GM21447 (cell line): ENCODE results near the gene TM7SF2.
"Not testable (repeated sequence)": the region's sequence is repeated elsewhere in the genome, so short reads cannot be mapped to it uniquely, and the experiment has no call there.

ENCODE experiments used
- ATAC-seq: cut with Tn5 transposase; IDR thresholded peaks from one replicate; pipeline ENCODE4 v1.9.1; 2021; ENCODE audit not compliant: unreplicated experiment

Gene TM7SF2

DNA sequence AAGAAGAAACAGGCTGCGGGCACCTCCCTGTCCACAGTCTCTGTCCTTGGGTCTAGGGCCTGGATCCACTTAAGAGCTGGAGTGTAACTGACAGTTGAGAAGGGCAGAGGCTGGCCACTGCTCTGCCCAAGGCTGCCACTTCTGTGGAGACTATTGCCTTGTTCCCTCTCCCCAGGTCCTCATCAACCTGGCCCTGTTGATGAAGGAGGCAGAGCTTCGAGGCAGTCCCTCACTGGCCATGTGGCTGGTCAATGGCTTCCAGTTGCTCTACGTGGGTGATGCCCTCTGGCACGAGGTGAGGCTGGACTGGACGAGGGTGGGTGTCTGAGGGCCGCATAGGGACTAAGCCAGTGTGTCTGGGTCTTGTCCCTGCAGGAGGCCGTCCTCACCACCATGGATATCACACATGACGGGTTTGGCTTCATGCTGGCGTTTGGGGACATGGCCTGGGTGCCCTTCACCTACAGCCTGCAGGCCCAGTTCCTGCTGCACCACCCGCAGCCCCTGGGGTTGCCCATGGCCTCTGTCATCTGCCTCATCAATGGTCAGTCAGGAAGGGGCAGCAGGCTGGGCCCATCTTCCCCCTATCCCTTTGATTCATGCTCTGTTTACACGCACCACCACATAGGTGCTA lies 3.0 kb downstream of the TM7SF2 start:
- no peak for ATAC-seq

DNA sequence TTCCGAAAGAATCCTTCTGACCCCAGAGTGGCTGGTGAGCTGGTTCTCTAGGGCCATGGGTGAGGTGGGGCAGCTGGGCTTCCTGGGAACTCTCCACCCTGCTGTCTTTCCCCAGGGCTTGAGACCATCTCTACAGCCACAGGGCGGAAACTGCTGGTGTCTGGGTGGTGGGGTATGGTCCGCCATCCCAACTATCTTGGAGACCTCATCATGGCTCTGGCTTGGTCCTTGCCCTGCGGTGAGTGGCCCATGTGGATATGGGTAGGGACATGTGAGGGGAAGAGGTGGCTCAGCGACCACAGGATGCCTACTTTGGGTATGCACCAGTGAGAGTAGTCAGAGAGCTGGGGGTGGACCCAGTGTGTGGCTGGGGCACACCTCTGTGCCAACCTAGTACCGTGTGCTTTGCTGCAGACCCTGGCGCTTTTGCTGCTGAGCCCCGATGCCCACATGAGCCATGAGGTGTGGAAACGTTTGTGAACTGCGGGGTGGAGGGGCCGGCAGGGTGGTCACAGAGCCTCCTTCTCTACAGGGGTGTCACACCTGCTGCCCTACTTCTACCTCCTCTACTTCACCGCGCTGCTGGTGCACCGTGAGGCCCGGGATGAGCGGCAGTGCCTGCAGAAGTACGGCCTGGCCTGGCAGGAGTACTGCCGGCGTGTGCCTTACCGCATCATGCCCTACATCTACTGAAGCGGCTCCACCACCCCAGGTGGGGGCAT lies 3.9 kb downstream of the TM7SF2 start:
- no peak for ATAC-seq

DNA sequence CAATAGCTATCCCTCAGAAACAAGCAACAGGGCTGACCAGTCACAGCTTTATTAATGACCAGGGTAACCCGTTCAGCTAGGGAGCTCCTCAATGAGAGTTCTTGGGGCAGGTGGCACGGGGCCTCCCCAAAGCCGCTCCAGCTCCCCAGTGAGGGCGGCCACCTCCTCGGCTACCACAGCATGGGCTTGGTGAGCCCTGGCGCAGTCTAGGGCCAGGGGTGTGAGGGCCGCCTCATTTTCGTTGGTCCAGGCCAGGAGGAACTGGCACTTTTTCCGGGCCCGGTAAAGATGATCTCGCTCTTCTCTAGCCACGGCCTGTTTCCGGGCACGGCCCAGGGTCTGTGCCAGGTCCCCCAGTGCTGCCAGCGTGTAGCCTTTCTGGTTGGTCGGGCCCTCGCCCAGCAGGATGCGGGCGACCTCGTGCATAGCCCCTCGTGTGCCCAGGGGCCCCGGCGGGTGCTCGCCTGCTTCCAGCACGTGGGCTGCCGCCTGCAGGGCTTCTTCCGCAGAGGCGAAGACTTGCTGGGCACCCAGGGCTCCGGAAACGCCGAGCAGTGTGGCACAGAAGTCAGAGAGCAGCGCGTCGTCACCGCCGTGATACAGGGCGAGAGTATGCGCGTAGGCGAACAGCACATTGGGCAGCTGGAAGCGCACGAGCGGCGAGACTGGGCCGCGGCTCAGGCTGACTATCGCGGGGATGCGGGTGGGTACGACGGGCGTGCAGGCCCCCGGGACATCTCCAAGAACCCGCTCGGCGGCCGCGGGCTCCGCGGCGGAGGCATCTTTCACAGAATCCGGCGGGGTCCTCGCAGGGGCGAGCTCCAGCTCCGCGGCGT lies 4.9 kb downstream of the TM7SF2 start:
- ATAC-seq = no peak

DNA sequence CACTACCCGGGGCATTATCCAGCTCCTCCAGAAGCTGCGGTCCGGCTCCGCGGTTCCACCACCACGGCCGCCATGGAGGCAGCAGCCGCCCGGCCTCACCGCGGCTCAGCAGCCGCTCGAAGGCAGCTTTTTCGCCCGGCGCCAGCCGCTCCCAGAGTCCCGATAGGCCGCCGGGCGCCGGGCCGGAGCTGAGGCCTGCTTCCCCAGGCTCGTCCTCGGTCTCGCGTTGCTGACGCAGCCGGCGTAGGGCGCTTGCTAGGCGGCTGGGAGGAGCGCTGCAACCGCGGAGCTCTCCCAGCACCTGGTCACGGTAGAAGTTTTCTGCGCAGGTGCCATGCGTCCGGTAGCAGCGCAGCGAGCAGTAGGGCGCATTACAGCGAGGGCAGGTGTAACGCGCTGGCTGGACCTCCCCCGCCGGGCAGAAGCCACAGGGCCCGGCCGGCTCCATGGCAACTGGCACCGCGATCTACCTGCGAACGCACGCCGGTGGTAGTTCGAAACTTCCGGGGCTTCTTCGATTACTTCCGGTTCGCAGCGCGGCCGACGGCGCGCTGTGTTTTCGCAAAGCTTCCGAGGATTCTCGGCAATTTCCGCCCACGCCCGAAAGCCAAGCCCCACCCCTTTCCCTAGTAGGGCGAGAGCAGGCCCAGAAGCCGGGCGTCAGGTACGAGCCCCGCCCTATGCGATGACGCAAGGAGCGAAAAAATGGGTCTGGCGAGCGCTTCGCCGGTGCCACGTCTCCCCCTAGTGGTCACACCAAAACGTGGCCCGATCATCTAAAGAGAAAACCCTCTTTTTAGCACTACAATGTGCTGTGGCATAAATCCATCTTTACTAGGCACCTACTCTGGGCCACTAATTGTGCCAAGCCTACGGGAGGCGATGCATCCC lies 5.8 kb downstream of the TM7SF2 start, which contains the start of gene ZNHIT2:
TSS of gene ZNHIT2 (minus strand) at position 496 of the 891 bp plus-strand sequence. CDS start at position 448, 48 bp downstream.
- ATAC-seq = peak; percentile 57

DNA sequence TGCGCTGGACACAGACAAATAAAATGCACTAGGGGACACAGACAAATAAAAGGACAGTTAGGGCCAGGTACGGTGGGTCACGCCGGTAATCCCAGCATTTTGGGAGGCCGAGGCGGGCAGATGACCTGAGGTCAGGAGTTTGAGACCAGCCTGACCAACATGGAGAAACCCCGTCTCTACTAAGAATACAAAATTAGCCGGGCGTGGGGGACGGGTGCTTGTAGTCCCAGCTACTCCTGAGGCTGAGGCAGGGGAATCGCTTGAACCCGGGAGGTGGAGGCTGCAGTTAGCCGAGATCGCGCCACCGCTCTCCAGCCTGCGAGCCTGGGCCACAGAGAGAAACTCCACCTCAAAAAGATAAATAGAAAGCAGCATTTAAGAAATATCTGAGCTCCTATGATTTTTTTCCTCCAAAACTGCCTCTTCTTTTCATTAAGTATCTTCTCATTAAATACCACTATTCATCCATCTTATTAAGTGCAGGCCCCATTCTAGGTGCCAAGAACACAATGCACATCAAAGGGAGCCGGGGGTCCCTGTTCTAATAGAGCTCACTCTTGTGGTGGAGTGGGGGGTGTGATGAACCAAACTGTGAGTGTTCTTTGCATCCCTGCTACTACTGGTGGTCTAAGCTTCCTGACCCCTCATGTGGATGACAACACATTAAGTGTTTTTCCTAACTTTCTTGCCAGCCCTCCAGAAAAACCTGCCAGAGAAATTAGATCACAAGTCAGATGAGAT lies 6.6 kb downstream of the TM7SF2 start:
- ATAC-seq = no peak

DNA sequence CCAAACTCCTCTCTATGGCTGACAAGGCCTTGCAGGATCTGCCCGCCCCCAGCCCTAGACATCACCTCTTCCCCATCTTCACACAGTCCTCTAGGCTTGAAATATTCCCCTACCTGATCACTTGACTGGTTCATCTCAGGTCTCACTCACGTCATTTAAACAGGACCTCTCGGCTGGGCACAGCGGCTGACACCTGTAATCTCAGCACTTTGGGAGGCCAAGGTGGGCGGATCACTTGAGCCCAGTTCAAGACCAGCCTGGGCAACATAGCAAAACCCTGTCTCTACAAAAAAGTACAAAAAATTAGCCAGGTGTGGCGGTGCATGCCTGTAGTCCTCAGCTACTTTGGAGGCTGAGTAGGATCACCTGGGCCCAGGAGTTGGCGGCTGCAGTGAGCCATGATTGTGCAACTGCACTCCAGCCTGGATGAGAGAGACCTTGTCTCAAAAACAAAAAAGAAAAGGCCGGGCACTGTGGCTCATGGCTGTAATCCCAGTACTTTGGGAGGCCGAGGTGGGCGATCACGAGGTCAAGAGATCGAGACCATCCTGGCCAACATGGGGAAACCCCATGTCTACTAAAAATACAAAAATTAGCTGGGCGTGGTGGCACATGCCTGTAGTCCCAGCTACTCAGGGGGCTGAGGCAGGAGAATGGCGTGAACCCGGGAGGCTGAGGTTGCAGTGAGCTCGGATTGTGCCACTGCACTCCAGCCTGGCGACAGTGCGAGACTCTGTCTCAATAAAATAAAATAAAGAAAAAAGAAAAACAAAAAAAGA lies 7.4 kb downstream of the TM7SF2 start:
- ATAC-seq = not testable (repeated sequence)

DNA sequence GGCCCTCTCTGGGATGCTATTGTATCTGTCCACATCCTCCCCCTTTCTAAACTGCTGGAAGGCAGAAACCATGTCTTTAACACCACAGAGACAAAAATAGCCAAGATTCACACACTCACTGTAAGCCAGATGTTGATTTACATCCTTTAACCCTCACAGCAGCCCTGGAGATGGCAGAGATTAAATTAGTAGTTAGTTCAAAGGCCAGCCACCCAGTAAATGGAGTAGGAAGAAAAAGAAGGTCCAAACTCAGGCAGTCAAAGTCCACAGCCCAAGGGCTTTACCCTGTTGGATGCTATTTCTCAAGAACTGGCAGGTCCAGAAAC lies 8.0 kb downstream of the TM7SF2 start:
- ATAC-seq = no peak

DNA sequence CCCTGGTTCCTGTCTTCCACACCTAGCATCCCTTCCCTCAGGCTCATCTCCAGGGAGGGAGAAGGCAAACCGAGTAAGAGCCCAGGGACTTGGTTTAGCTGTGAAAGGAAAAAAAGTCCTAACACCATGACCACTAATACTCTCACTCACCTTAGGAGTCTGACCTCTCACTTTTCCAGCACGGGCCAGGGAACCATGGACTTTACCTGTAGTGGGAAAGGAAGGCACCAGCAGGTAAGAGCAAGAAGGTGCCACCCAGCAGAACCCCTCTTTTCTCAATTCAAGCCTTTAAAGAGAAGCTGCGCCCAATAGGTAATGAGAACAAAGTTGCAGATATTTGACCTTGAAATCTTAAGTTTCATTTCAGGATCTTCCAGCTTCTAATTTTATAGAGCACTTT lies 9.2 kb downstream of the TM7SF2 start:
- no peak for ATAC-seq

DNA sequence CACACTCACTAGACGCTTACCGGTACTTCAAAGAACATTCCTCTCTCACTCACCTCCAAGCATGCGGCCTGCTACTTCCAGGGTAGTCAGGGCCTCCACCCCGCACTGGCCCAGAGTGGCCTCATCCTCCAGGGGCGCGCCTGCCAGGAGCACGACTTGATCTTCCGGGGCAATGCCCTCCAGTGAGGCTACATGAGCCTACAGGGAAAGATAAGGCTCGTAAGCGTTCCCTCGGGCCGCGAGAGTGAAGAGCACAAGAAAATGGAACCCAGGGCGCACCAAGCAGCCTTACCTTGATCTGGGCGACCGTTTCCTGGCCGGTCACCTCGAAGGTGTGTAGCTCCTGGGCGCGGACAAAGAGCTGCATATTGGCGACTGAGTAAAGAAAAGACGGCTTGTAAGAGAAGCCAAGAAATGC lies 9.8 kb downstream of the TM7SF2 start:
- ATAC-seq = no peak

DNA sequence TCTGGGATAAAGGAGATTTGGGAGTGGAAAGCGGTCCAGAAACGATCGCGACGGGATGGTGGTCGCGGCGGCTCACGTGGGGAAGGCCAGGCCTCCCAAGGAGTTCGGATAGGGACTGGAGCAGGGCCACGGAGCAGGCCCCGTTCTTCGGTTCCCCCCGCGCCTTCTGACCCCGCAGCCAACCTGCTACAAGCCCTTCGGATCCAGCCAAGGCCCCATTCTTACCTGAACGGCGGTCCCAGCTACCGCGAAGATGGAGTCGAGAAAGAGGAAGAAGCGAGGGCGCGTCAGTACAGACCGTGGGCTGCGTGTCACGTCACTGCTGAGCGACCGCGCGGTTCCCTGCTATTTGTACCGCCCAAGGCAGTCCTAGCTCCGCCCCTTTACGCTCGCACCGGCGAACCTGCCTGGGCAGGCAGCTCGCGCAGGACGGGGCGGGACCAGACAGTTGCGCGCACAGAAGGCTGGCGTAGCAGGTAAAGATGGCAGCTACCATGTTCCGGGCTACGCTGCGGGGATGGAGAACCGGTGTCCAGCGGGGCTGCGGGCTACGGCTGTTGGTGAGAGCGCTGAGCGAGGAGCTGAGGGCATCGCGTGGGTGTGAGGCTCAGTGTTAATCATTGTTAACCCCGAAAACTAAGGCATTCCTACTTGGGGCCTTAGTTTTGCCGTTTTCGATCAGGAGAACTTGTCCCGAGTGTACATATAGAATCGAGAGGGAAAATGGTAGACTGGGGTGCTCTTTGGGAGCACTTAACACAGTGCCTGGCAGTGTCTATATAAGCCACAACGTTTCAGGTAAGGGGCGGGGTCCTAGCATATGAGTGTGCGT lies 10.4 kb downstream of the TM7SF2 start, which contains the start of the genes FAU and MRPL49:
TSS of gene FAU (minus strand) at position 270 of the 832 bp plus-strand sequence. CDS start 321 bp downstream, outside the sequence.
TSS of gene MRPL49 (plus strand) at position 457 of the 832 bp plus-strand sequence. CDS start at position 483, 26 bp downstream.
- peak; percentile 54 for ATAC-seq

DNA sequence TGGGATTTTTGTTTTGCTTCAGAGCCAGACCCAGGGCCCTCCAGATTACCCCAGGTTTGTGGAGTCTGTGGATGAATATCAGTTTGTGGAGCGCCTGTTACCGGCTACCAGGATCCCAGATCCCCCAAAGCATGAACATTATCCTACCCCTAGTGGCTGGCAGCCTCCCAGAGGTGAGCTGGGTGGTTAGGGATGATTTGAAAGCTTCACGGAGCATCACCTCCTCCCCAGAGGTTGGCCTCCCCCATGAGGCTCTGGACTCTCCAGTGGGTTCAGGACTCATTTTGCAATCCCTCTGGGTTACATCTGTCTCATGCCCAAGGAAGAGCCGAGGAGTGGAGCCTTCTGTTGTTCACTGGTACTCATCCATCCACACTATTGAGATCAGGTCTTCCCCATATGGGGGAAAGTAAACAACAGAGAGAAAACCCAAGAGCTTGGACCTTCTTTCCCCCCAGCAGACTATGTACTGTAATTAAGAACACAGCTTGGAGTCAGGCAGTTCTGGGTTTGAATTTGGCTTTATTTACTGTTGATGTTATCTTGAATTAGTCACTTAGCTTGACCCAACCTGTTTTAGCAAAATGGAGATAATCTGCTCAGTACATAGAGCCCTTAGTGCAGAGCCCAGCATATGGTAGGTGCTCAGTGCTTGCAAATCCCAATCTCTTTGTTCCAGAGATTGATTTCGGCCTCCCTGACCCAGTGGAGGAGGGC lies 13.0 kb downstream of the TM7SF2 start:
- no peak for ATAC-seq

DNA sequence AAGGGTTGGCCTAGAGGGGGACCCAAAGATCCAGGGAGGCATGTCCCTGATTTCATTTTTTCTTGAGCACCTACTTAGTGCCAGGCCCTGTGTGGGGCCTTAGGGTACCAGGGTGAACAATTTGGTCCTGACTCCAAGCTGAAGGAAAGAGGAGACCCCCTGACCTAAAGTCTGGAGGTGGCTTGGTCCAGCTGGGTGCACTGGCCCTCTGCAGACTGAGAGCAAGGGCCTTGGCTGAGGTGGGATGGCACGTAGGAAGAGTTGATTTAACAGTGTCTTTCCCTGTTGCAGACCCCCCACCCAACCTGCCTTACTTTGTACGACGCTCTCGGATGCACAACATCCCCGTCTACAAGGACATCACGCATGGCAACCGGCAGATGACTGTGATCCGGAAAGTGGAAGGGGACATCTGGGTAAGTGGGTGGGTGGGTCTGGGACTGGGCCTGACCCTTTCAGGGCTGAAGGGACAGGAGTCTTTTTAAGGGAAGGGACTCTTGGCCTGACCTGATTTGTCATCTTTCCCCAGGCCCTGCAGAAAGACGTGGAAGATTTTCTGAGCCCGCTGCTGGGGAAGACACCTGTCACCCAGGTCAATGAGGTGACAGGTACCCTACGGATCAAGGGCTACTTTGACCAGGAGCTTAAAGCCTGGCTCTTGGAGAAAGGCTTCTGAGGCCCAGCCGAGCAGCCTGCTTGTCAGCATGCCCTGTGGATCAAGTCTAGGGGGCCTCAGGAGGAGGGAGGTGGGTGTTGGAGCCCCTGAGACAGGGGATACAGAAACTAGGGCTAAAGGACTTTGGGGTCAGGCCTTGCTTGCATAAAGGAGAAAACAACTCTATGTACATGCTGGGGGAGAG lies 13.8 kb downstream of the TM7SF2 start:
- ATAC-seq = no peak

DNA sequence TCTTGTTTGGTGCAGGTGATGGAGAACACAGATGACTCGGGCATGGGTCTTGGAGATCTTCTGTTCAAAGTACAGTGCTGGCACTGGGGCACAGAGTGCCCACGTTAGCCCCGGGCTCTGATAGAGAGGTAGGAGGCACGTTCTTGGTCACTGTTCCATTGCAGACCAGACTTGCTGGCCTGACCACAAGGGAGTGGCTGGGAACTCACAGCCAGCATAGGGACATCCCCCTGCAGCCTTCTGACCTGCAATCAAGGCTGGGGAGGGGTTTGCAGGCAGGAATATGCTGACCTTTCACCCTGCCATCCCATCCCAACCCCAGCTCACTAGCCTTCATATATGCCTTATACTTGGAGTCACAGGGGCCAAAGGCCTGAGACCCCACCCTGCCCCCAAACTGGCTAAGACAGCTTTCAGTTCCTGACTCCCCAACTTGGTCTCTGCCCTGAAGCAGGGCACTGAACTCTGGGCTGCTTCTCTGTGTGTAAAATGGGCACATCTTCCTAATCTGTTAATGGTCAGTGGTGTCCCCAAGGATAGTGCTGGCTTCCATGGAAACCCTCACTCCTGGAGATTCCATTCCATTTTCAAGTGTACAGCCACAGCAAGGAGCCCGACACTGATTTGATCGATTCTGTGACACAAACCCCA lies 15.1 kb downstream of the TM7SF2 start:
- no peak for ATAC-seq

DNA sequence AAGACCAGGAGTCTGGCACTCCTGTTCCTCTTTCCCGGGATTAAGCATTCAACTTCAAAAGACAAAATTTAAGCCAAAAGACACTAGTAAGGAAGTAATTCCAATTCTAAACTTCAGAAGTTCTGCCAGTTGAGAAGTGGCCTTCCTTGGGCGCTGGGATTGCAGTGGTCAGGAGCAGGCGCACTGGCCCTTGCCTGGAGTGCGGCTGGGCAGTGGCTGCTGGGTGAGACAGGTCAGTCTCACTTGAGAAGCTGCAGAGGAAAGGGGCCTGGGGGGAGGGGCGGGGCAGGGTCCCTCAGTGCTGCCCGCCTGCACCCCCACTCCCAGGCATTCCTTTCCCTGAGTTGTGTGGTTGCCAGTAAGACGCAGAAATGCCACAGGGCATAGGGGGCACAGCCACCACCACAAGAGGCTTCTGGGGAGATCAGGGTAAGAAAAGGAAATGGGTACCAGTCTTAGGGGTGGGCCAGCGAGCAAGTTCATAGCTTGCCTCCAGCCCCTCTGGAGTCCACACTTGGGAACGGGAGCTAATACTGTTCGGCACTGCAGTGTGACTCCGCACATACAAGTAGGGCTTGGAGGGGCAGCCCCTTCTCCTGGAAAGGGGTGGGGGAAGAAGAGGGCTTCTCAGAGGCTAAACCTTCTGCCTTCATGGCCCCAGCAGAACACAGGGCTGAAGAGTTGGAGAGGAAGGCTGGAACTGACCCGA lies 16.0 kb downstream of the TM7SF2 start:
- ATAC-seq = no peak
